ENCODE results near the gene PDIA2. TPM values are rescaled to one million over a fixed set of nuclear protein-coding genes. Genes with fewer than 3 reads are reported as not detected.

The PDIA2 gene
- 1 to 10 TPM in 1 of 4 donors, under 1 TPM in 3; 0.71 to 5.5 (median 0.82) TPM for total RNA-seq
- polyA plus RNA-seq: 1 to 10 TPM in 1 of 3 donors, under 1 TPM in 1, not detected in 1; 0.60 to 3.0 TPM

DNA sequence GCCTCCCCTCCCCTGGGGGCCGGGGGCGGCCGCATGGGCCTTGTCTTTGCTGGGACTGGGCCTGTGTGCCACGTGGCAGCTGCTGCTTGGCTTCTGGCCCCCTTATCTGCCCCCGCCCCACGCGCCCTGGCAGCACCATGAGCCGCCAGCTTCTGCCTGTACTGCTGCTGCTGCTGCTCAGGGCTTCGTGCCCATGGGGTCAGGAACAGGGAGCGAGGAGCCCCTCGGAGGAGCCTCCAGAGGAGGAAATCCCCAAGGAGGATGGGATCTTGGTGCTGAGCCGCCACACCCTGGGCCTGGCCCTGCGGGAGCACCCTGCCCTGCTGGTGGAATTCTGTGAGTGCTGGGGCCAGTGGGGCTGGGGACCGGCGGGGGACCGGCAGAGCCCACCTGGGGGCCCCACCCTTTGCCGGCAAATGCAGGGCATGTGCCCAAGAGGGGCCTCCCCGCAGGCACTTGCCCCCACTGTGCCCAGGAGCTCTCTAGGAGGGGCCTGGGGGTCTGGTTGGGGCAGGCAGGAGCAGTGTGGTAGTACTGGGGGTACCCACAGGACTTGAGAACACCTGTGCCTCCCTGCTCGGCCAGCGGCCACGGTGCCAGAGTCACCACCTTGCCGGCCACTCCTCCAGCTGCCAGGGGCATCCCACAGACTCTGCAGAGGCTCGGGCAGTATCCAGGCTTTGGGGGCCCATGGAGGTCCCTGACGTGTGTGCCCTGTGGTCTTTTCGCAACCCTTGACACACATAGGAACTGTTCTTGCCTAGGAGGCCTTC, at the start of gene PDIA2:
PDIA2 (plus strand) TSS at position 132 of the 773 bp plus-strand sequence; CDS start at position 138, 6 bp downstream.
- Histone ChIP-seq H3K4me1 (peaks cover 0 to 15% (median 14%) of the 10 kb centered on the region in 4 donors), H3K36me3 (peaks cover 0 to 16% (median 7%) of the 10 kb centered on the region in 4 donors), H3K9me3 (no peaks in the 10 kb centered on the region), H3K27me3 (peaks cover 8 to 29% (median 29%) of the 10 kb centered on the region in 3 donors), H3K4me3 (no peak within 1 kb of the TSS), H3K27ac (no peak within 1 kb of the TSS)
- no peak for DNase-seq
- 35 to 71% methylated on average over 25 of the region's 25 CpGs for WGBS, 2 donors
- intact Hi-C loops (cut with DNase I): no loop called here
- no peak for TF ChIP-seq EP300 (IDR thresholded peaks at IDR 0.05)
- TF ChIP-seq POLR2AphosphoS5 (IDR thresholded peaks at IDR 0.05): no peak
- TF ChIP-seq, protein P1, sequence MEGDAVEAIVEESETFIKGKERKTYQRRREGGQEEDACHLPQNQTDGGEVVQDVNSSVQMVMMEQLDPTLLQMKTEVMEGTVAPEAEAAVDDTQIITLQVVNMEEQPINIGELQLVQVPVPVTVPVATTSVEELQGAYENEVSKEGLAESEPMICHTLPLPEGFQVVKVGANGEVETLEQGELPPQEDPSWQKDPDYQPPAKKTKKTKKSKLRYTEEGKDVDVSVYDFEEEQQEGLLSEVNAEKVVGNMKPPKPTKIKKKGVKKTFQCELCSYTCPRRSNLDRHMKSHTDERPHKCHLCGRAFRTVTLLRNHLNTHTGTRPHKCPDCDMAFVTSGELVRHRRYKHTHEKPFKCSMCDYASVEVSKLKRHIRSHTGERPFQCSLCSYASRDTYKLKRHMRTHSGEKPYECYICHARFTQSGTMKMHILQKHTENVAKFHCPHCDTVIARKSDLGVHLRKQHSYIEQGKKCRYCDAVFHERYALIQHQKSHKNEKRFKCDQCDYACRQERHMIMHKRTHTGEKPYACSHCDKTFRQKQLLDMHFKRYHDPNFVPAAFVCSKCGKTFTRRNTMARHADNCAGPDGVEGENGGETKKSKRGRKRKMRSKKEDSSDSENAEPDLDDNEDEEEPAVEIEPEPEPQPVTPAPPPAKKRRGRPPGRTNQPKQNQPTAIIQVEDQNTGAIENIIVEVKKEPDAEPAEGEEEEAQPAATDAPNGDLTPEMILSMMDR (IDR thresholded peaks at IDR 0.05): no peak
- no peak for TF ChIP-seq POLR2A (IDR thresholded peaks at IDR 0.05)

GRCh38 chr16:234468-235305, 48.3 kb upstream of the PDIA2 start, which contains the start of gene FAM234A:
Gene FAM234A, plus strand, starts transcription at chr16:234821. Its CDS starts 19,593 bp downstream, at chr16:254414.
- Histone ChIP-seq H3K27ac (peak within 1 kb of the TSS; percentile 92 to 98 (median 96)), H3K27me3 (no peaks in the 10 kb centered on the region), H3K4me3 (peak within 1 kb of the TSS; percentile 67 to 83 (median 76)), H3K36me3 (no peaks in the 10 kb centered on the region), H3K4me1 (peaks cover 0 to 21% (median 19%) of the 10 kb centered on the region in 4 donors), H3K9me3 (no peaks in the 10 kb centered on the region)
- intact Hi-C loops (cut with DNase I): loop anchor here (2.0 kb wide), 1 partner anchor 118 kb away; the partner anchor contains the start of gene AXIN1
- DNase-seq: peak; percentile 97
- 0 to 1% methylated on average over 85 of the region's 85 CpGs for WGBS, 2 donors
- TF ChIP-seq EP300 (IDR thresholded peaks at IDR 0.05): no peak
- peak; percentile 87 to 95 (median 91) for TF ChIP-seq POLR2AphosphoS5 (IDR thresholded peaks at IDR 0.05)
- TF ChIP-seq POLR2A (IDR thresholded peaks at IDR 0.05): peak in 1 of 2 donors; percentile 51
- TF ChIP-seq, protein P1 (IDR thresholded peaks at IDR 0.05): peak in 2 of 4 experiments; percentile 33 to 41

DNA sequence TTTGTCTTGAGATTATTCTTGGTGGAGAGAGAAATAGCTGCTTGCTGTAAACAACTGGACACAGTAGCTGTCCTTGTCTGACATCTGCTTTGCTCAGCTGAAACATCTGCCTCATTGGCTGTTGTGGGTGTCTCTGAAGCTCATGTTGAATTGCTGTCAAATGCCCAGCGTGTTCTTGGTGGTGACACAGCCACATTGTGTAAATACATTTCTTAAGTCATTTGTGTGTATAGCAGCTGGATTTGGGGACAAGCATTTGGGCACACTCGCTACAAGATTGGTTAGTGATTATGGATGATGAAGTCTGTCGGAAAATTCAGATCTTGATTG, 43.1 kb upstream of the PDIA2 start:
- Histone ChIP-seq H3K36me3 (no peaks in the 10 kb centered on the region), H3K9me3 (no peaks in the 10 kb centered on the region), H3K4me1 (peaks cover 0 to 42% (median 31%) of the 10 kb centered on the region in 4 donors), H3K27ac (peak overlapping the region; percentile 44 to 60 (median 48)), H3K4me3 (no peak overlapping the region), H3K27me3 (no peaks in the 10 kb centered on the region)
- DNase-seq: no peak
- 79 to 84% methylated on average over 3 of the region's 3 CpGs for WGBS, 2 donors
- intact Hi-C loops (cut with DNase I): no loop called here
- TF ChIP-seq EP300 (IDR thresholded peaks at IDR 0.05) (no peak), POLR2AphosphoS5 (IDR thresholded peaks at IDR 0.05) (peak in 1 of 4 donors; percentile 30), POLR2A (IDR thresholded peaks at IDR 0.05) (no peak)
- TF ChIP-seq, protein P1 (IDR thresholded peaks at IDR 0.05): no peak

DNA sequence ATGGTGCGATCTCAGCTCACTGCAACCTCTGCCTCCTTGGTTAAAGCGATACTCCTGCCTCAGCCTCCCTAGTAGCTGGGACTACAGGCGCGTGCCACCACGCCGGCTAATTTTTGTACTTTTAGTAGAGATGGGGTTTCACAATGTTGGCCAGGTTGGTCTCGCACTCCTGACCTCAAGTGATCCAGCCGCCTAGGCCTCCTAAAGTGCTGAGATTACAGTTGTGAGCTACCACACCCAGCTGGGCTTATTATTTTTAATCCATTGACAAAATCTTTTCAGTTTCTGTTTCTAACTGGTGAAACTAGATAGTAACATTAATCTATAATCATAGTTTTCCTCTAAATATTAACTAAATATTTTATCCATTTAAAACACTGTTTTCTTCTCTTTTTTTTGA, 42.4 kb upstream of the PDIA2 start:
- TF ChIP-seq, protein P1 (IDR thresholded peaks at IDR 0.05): no peak
- no peak for TF ChIP-seq POLR2AphosphoS5 (IDR thresholded peaks at IDR 0.05)
- no peak for TF ChIP-seq EP300 (IDR thresholded peaks at IDR 0.05)
- TF ChIP-seq POLR2A (IDR thresholded peaks at IDR 0.05): no peak
- no peak for DNase-seq
- H3K27ac ChIP-seq: peak overlapping the region; percentile 44 to 60 (median 48)
- H3K4me3 ChIP-seq: no peak overlapping the region
- no peaks in the 10 kb centered on the region for H3K27me3 ChIP-seq
- no peaks in the 10 kb centered on the region for H3K9me3 ChIP-seq
- peaks cover 0 to 39% (median 28%) of the 10 kb centered on the region in 4 donors for H3K4me1 ChIP-seq
- H3K36me3 ChIP-seq: no peaks in the 10 kb centered on the region
- 89% methylated on average over 8 of the region's 8 CpGs for WGBS, 2 donors
- intact Hi-C loops (cut with DNase I): no loop called here
